Glomerular endothelial cell (primary cell): ENCODE data around the gene RFLNA. TPM values are rescaled to one million over a fixed set of nuclear protein-coding genes. Genes with fewer than 3 reads are reported as not detected.

Experiments
- DNase-seq: peaks from one replicate; pipeline ENCODE4 v3.0.0-alpha.2; 2011; ENCODE audit warnings: low read depth, low spot score; ENCODE audit errors: extremely low read depth
- total RNA-seq: library from RNA; depleted of rRNA; stranded (reverse); fragments of >200 nt; gene quantifications from 2 replicates; pipeline ENCODE4 v1.2.3, GENCODE V29; 2015

RFLNA gene
- total RNA-seq, 1 donor from 2014 or later, result 0.41 TPM

DNA sequence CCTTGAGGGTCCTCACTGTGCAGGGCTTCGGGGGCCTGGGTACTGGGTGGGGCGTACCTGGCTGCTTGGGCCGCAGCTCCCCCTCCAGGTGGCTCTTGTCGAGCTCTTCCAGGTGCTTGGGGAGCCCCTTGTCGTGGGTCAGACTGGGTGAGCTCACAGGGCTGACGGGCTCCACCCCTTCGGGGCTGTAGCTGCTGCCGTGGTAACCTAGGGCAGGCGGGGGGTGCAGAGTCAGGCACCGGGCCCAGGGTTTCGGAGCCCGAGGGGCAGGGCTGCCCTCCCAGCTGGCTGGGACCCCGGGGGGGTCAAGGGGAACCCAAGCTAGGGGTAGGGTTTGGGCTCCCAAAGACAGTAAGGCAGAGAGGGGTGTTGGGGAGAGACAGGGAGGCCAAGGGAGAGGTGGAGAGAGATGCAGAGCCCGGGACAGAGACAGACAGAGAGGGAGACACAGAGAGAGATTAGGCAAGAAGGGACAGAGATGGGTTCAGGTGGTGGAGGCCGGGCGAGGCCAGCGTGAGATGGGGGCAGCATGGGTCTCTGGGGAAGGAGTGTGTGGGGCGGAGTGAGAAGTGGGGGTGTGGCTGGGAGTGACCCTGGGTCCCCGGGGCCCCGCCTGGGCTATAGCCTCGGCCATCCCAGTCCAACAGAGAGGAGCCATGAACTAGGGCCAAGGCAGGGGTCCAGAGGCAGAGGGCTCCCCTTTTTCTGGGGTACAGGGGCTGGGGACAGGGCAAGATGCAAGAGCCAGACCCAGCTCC, 40.7 kb downstream of the RFLNA start:
- DNase-seq, result no peak

DNA sequence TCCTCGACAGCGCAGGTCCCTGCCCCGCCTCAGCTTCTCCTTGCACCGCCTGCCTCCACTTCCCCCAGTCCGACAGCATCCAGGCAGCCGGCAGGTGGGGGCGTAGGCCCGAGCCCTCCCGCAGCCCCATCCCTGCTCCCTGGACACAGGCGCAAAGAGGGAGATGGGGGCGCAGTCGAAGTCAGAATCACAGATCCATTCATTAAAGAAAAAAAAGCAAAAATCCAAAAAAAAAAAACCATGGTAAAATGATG, 41.2 kb downstream of the RFLNA start:
- no peak for DNase-seq

DNA sequence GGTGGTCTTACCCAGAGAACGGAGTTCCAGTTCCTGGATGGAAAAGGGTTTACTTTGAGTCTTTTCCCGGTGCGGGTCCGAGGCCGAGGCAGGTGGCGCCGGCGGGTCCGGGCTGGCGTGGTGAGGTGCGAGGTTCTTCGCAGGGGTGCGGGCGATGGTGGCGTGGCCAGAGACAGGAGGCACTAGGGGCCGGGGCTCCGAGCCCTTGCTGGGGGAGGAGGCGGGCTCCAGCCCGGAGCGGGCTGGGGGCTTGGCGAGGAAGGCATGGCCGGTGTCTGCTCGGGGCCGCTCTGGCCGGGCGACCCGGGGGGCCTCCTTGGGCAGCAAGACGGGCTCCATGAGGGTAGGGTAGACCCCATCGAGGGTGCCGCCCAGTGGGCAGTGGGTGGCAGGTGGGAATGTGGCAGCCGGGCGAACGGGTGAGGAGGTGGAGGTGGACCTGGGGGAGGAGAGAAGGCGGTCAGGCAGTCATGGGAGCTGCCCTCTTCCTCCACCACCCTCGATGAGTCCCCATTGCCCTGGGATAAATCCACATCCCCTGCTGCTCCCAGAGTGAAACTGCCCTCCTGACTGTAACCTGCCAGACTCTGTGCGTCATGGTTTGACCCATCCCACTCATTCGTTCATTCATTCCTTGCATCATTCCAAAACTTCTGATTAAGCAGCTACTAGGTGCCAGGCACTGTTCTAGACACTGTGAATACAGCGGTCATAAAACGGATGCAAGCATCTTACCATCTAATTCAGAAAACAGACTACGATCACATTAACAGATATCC, 42.0 kb downstream of the RFLNA start:
- no peak for DNase-seq

DNA sequence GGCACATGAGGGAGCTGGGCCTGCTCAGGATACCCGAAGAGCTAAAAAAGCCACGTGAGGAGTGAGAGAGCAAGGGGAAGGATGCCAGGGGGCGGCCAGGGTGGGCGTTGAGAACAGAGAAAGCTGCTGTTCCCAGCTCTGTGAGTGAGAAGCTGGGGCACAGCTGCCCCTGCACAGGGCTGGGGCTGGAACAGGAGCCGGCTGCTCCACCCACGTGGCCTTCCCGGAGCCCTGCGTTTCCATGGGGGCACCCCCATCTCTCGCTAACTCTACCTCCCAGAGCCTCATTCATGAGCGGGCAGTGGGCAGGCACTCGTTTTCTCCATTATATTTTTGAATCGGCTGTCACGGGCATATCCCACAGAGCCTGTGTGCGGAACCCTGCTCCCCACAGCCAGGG, 42.7 kb downstream of the RFLNA start:
- no peak for DNase-seq

DNA sequence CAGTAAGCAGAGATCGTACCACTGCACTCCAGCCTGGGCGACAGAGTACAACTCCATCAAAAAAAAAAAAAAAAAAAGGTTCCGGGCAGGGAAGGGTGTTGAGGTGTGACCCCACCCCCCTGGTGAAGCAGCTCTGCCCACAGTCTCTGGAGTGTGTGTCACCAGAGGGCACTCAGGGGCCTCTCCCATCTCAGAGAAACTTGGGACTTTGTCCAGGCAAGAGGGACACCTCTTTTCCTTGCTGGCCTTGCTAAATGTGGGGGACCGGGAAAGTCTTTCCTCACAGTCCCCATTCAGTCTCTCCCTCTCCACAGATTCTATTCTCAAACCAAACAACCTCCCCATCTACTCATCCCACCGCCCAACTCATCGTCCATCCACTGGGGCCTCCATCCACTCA, 43.6 kb downstream of the RFLNA start:
- no peak for DNase-seq

DNA sequence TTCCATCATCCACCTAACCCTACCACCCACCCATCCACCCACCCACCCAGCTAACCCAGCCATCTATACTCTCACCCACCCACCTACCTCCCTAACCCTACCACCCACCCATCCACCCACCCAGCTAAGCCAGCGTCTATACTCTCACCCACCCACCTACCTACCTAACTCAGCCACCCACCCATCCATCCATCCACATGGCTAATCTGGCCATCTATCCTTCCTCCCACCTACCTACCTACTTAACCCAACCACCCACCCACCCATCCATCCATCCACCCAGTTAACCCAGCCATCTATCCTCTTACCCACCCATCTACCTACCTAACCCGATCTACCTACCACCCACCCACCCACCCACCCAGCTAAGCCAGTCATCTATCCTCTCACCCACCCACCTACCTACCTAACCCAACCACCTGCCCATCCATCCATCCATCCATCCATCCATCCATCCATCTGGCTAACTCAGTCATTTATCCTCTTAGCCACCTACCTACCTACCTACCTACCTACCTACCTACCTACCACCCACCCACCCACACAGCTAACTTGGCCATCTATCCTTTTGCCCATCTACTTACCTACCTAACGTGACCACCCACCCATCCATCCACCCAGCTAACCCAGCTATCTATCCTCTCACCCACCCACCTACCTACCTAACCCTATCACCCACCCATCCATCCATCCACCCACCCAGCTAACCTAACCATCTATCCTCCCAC, 44.1 kb downstream of the RFLNA start:
- no peak for DNase-seq

DNA sequence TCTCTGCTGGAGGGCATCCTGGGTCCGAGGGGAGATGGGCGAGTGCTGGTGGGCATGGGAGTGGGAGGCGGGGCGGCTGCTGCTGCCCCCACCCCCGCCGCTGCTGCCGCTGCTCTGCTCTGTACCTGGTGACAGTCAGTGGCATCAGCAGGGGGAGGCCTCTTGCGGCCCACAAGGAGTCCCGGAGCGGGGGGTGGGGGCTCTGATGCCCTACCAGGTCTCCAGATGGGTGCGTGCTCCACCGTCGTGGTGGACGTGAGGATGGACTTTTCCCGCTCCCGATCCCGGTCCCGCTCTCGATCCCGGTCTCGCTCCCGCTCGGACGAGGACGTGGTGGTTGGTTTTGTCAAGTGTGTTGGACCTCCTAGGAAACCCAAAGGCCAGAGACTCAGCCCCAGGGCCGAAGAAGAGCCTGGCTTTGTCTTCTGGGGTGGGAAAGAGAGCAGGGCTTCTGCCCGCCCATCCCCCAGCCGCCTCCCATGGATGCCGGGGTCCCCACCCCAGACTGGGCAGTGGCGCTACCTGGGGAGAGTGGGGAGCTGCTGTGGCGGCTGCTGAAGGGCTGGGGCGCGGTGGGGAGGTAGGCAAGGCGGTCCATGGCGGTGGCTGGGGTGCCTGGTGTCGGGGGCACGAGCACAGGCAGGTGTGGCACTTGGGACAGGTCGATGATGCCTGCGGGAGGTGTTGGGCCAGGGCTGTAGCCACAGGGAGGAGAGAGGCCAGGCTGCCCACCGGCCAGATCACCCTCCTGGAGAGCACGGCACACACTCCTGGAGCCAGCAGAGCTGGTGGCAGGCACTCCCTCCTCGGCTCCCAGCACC, 45.4 kb downstream of the RFLNA start:
- DNase-seq, result no peak

DNA sequence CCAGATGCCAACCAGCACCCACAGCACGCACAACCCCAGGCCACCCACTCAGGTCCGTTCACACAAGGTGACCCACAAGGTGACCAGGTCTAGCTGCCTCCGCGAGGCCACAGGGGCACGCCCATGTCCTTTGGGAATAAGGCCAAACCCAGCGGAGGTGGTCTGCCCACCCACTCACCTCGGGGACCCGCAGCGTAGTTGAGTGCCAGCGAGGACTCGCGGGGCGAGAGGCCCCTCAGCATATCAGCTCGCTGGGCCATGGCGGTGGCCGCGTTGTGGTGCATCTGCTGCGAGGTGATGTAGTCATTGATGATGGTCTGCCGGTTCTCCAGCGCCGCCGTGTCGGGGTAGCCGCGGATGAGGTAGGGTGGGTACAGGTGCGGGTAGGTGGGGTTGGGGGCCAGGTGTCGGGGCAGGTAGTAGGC, 46.8 kb downstream of the RFLNA start:
- DNase-seq, result no peak

DNA sequence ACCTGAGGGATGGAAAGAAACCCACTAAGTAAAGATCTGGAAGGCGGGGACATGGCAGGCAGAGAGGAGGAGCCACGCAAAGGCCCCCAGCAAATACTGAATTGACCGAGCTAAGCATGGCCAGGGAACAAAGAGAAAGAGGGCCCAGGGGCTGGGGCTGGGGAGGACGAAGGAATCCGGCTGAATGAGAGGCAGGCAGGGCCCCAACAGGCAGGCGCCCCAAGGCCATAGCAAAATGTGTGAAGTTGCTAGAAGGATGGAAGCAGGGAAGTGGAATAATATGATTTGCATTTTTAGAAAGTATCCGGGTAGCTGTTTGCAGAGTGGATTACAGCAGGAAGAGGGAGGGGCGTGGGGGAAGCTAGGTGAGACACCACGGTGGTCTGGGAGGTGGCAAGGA, 49.1 kb downstream of the RFLNA start:
- DNase-seq, result no peak

DNA sequence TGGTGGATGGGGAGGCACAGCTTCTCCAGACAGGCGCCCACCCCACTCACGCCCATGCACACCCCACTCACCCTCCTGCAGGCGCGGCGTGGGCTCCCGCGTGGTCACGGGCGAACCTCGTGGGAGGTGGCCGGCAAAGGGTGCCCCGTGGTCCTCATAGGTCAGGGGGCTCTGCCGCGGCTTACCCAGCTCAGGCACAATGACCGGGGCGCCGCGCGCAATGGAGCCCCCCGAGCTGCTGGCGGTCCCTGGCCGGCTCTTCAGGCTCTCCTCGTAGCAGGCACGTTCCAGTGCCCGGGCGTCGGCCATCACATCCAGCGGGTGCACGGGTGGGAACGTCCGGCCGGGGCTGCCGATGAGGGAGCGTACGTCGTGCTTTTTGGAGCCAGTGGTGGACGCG, 49.6 kb downstream of the RFLNA start:
- DNase-seq, result no peak

DNA sequence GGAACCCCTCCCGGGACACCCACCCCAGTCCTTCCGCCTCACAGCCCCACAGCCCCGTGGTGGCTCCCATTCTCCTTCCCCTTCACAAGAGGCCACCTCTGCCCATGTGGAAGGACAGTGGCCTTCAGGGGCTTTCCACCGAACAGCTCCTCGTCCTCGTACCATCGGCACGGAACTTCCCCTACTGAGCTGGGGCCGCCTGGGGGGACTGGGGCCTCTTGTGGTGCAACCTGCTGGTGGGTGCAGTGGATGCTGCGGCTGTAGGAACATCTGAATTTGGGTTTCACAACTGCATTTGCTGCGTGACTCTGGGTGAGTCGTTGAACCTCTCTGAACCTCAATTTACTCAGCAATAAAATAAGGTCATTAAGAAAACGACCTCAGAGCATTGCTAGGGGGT, 50.9 kb downstream of the RFLNA start:
- no peak for DNase-seq

DNA sequence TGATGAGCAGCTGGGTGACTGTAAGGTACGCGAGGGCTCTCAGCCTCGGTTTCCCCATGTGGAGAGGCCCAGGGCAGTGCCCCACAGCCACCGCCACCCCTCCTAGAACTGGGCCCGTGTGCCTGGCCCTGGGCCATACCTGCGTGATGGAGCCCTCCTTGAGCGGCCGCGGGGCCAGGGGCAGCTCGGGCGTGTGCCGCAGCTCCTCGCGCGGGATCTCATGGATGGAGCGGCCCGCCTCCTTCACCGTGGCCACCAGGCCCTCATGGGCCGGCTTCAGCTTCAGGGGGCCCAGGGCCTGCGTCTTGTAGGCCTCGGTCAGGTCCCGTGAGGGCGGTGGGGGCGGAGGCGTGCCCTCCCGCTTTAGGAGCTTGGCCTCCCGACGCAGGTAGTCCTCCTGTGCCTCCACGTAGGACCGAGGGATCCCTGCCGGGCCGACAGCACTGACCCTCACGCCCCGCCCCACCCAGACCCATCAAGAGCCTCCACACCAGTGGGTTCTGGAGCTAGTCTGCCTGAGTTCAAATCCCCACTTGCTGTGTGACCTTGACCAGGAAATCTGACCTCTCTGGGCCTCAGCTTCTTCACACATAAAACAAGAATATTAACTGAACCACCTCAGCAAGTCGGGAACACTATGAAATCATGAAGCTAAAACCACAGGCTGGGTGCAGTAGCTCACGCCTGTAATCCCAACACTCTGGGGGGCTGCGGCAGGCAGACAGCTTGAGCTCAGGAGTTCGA, 51.7 kb downstream of the RFLNA start:
- DNase-seq, result no peak

DNA sequence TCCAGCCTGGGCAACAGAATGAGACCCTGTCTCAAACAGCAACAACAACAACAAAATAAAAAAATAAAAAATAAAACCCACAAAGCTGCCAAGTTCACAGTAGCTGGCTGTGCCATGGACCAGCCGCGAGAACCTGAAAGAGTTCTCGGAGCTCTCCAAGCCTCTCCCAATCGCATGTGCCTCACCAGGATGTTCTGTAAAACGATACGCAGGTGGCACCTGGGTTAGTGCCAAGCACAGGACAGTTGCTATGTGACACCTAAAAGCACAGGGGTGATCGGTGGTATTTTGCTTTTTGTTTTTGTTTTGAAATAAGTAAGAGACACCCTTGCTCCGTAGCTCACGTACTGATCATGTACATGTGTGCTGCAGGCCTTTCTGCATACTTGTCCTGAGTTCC, 52.4 kb downstream of the RFLNA start:
- DNase-seq, result no peak

DNA sequence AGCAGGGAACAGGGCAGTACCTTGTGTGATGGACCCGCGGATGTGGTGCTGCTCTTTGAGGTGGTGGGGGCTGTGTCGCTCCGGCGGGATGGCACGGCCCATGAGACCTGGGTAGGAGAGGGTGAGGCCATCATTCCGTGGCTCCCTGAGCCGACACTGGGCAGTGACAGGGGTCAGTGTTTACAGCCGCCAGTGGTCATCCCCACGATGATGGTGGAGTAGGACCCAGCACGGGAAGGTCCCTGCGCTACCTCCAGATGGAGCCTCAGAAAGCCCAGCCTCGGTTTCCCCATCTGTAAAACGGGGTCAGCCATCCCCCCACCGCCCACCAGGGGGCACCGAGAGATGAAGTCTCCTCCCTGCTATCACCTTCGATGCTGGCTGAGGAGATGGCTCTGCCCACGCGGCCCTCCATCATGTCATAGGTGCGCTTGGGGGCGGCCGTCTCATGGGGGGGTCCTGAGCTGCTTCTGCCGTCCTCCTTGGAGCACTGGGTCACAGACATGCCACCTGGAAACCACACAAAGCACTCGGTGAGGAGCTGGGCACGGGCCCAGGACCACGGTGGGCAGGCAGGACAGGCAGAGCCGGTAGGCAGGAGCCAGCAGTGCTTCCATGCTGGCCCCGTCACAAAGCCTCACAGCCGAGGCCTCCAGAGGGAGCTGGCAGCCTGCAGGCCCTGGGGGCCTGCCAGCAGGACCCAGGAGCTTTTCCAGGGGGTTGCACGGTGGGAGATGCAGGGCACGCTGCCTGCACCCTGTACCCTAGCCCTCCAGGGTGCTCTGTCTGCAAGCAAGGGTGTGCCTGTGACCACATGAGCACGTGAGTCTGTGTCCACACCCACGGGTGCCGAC, 53.1 kb downstream of the RFLNA start:
- DNase-seq, result no peak

DNA sequence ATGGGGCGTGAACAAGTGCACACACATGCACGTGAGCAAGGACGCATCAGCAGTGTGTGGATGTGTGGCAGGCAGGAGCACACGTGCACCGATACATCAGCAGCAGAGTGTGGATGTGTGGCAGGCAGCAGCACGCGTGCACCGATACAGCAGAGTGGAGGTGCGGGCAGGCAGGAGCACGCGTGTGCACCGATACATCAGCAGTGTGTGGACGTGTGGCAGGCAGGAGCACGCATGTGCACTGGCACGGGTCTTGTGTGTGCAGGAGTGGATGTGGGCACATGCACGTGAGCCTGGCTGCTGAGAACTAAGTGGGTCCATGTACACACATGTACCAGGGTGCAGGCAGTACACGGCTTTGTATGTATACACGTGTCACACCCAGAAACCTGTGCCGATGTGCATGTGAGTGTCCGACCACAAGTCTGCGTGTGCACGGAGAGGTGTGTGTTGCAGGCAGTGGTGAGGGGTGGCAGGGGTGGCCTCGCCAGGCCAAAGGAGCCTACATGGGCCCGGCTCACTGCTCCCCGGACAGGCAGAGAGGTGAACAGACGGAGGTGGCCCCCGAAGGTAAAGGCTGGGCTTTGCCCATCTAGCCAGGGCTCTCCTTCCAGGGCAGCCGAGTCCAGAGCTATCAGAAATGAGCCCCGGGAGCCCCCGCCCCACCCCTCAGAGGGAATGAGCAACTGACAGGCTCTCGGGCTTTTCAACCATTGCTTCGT, 53.9 kb downstream of the RFLNA start:
- no peak for DNase-seq

DNA sequence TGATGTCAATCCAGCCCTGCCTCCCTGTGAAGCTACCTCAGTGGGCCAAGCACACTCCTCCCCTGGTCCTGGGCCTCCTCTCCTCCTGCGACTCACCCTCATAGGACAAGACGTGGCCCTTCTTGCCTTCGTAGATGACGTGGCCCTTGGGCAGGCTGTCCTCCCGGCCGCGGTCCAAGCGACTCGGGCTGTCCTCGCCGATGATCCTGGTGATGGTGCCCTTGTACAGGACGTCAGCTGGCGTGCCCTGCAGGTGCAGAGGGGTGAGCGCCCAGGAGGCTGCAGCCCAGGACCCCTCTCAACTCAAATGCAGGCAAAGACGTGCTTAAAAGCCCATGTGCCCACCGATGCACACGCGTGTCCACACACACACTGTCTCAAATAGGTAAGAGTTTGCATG, 55.6 kb downstream of the RFLNA start:
- DNase-seq, result no peak

DNA sequence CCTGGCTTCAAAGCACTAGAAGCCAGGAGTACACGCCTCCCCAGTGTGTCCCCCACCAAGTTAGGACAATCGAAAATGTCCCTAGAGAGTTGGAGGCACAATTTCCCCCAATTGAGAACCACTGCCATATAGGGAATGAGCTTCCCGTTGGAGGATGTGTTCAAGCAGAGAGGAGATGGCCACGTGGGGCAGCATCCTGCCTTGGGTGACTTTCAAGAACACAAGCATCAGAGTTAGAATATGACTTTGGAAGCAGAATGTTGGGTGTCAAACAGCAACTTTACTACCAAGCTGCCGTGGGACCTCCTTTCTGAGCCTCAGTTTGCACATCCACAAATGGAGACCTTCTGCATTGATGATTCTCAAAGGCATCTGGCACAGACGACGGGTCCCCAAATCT, 56.5 kb downstream of the RFLNA start:
- no peak for DNase-seq

DNA sequence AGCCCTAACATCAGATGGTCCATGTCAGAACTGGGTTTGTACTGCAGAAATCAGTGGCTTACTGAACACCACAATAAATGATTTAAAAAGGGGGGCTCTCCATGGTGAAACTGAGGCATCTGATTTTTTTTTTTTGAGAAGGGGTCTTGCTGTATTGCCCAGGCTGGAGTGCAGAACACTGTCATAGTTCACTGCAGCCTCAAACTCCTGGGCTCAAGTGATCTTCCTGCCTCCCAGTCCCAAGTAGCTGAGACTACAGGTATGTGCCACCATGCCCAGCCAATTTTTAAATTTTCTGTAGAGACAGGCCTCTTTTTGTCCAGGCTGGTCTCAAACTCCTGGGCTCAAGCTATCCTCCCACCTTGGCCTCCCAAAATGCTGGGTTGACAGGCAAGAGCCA, 57.4 kb downstream of the RFLNA start:
- no peak for DNase-seq

DNA sequence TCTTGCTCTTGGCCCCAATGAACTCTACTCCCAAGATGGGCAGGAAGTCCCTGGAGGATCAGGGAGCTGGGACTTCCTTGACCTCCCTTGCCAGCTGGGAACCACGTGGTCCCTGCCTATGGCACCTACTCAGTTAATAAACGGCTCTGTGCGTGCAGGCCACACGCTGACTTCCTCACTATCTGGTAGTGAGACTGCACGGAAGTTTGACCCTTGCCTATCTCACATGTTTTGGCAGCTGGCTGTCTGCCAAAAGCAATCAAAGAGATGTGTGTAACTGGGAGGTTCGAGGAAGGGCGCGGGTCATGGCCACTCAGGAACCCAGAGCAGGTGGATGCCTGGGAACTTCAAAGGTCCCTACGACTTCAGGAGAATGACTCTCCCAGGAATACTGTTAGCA, 57.9 kb downstream of the RFLNA start:
- no peak for DNase-seq
